A673 (cell line): Measurements from ENCODE around the gene ELOVL3. TPM values are rescaled to one million over a fixed set of nuclear protein-coding genes. Genes with fewer than 3 reads are reported as not detected.

Experiments used
- BruUV-seq: library from RNA; stranded (reverse); fragments of 400-500 nt; replicated peaks from 2 replicates; lab custom pipeline; 2021; lab: Mats Ljungman, UMichigan
- CTCF ChIA-PET: fragments of 300-600 bp; sonication (Branson Sonifier 250); formaldehyde crosslinking; loops from one replicate; lab custom pipeline; 2022; ENCODE audit warnings: antibody characterized with exemption; lab: Charles Lee
- POLR2A ChIA-PET: fragments of 300-600 bp; sonication (Branson Sonifier 250); formaldehyde crosslinking; loops from one replicate; lab custom pipeline; 2022; ENCODE audit warnings: antibody characterized with exemption; ENCODE audit not compliant: low non-redundant PET; lab: Charles Lee
- DNase-seq: peaks from one replicate; pipeline ENCODE4 v3.0.0-alpha.2; 2015; ENCODE audit warnings: low spot score
- H3K27ac ChIP-seq: fragments of 200-600 bp; sonication (generic); 2 replicates; pipeline ENCODE4 v1.5.1; 2016; ENCODE audit warnings: mixed run types, low read depth, mild to moderate bottlenecking, mixed read lengths, antibody characterized with exemption, low read length; ENCODE audit not compliant: poor library complexity, severe bottlenecking
- H3K27me3 ChIP-seq: fragments of 200-600 bp; sonication (generic); replicated peaks from 2 replicates; pipeline ENCODE4 v1.6.1; 2017; ENCODE audit warnings: mixed run types, low read depth, mild to moderate bottlenecking, mixed read lengths, antibody characterized with exemption, low read length; ENCODE audit not compliant: insufficient read depth, poor library complexity
- H3K36me3 ChIP-seq: fragments of 200-600 bp; sonication (generic); 2 replicates; pipeline ENCODE4 v1.6.1; 2016; ENCODE audit warnings: mixed run types, mild to moderate bottlenecking, mixed read lengths, antibody characterized with exemption, low read length; ENCODE audit not compliant: insufficient read depth, poor library complexity, severe bottlenecking
- H3K4me1 ChIP-seq: fragments of 200-600 bp; sonication (generic); 2 replicates; pipeline ENCODE4 v1.6.1; 2017; ENCODE audit warnings: mixed run types, mild to moderate bottlenecking, mixed read lengths, antibody characterized with exemption, low read length; ENCODE audit not compliant: insufficient read depth, poor library complexity, severe bottlenecking
- H3K4me3 ChIP-seq: fragments of 200-600 bp; sonication (generic); 2 replicates; pipeline ENCODE4 v1.5.1; 2016; ENCODE audit warnings: low read depth, mixed run types, mild to moderate bottlenecking, mixed read lengths, low read length; ENCODE audit not compliant: poor library complexity, severe bottlenecking
- H3K9me3 ChIP-seq: fragments of 200-600 bp; sonication (generic); 2 replicates; pipeline ENCODE4 v1.6.1; 2016; ENCODE audit warnings: mixed run types, low read depth, mild to moderate bottlenecking, mixed read lengths, antibody characterized with exemption, low read length; ENCODE audit not compliant: poor library complexity, severe bottlenecking
- EZH2 ChIP-seq: fragments of 200-600 bp; sonication (generic); IDR thresholded peaks from 2 replicates; pipeline ENCODE4 v1.6.1; 2017; ENCODE audit warnings: borderline replicate concordance, low read depth, mild to moderate bottlenecking, mixed read lengths, antibody characterized with exemption, low read length; ENCODE audit not compliant: poor library complexity, severe bottlenecking
- intact Hi-C: fragments of 100-400 bp; cut with micrococcal nuclease; formaldehyde crosslinking; loops from one replicate; pipeline ENCODE4 v1.10.0; 2022; ENCODE audit not compliant: unreplicated experiment
- total RNA-seq: library from RNA; stranded (reverse); gene quantifications from 2 replicates; pipeline ENCODE4 v1.2.3, GENCODE V29; 2021
- TF ChIP-seq, protein P1 (sequence below): fragments of 300-800, 200-600 bp; sonication (generic); conservative IDR thresholded peaks from 2 replicates; pipeline ENCODE4 v1.5.1; 2017; ENCODE audit warnings: low read depth, mild to moderate bottlenecking, antibody characterized with exemption, low read length, moderate library complexity, mixed read lengths

Gene ELOVL3
- total RNA-seq, 1 experiment from 2014 or later = not detected

DNA sequence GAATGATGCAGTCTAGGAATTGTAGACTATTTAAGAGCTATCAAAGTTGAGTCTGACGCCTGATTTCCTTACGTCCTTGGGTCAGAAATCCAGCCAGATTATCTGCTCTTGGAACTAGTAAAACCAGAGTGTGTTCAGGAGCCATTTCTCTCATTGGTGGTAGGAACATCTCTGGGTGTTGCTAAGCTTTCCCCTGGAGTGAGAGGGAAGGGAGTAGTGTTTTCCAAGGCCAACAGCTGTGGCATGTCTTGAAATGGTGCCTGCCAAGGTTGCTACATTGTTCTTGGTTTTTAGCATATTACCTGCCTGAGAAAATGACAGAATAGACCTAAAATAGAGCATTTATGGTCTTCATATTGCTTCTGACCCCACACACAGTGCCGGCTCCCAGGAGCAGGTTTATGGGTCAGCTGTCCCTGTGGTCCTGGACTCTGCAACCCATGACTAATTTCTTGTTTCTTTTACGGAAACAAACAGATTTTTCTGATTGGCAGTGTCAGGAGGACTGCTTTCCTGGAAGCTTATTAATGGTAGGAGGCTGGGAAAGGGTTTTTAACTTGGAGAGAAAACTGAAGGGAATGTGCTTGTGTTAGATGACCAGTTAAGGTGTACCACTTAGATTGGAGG is 36.8 kb downstream of the ELOVL3 start:
- CTCF ChIA-PET = no interaction called here
- POLR2A ChIA-PET = no interaction called here
- H3K9me3 ChIP-seq = no peaks in the 10 kb centered on the region
- TF ChIP-seq, protein P1, sequence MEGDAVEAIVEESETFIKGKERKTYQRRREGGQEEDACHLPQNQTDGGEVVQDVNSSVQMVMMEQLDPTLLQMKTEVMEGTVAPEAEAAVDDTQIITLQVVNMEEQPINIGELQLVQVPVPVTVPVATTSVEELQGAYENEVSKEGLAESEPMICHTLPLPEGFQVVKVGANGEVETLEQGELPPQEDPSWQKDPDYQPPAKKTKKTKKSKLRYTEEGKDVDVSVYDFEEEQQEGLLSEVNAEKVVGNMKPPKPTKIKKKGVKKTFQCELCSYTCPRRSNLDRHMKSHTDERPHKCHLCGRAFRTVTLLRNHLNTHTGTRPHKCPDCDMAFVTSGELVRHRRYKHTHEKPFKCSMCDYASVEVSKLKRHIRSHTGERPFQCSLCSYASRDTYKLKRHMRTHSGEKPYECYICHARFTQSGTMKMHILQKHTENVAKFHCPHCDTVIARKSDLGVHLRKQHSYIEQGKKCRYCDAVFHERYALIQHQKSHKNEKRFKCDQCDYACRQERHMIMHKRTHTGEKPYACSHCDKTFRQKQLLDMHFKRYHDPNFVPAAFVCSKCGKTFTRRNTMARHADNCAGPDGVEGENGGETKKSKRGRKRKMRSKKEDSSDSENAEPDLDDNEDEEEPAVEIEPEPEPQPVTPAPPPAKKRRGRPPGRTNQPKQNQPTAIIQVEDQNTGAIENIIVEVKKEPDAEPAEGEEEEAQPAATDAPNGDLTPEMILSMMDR = no peak
- TF ChIP-seq EZH2 = no peak
- H3K27me3 ChIP-seq = no peaks in the 10 kb centered on the region
- H3K4me3 ChIP-seq = no peak overlapping the region
- H3K27ac ChIP-seq = no peak overlapping the region
- BruUV-seq = no TSS peak
- DNase-seq = no peak
- intact Hi-C loops = no loop called here
- peaks cover 4% of the 10 kb centered on the region for H3K4me1 ChIP-seq
- H3K36me3 ChIP-seq = peaks cover 24% of the 10 kb centered on the region

DNA sequence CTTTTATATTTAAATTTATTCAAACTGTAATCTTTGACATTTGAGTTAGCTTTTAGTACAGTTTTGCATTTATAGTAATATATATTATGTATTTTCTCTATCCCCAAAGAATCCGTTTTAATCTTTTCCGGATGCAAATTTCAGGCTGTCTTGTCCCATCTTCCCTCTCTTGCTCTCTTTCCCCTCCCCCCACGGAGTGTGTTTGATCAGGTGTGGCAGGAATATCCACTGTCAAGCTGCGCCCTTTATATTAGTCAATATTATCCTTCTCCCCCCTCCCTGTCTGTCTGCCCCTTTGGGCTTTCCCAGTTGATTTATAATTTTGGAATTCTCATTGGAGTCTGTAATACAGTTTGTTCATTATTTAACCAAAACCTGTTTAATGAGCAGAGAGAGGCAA is 38.3 kb downstream of the ELOVL3 start:
- Histone ChIP-seq H3K36me3 (peaks cover 24% of the 10 kb centered on the region), H3K27me3 (no peaks in the 10 kb centered on the region), H3K4me1 (peaks cover 12% of the 10 kb centered on the region), H3K27ac (no peak overlapping the region), H3K9me3 (no peaks in the 10 kb centered on the region), H3K4me3 (no peak overlapping the region)
- ChIA-PET CTCF (no interaction called here), POLR2A (no interaction called here)
- no peak for DNase-seq
- BruUV-seq = no TSS peak
- TF ChIP-seq, protein P1 = no peak
- TF ChIP-seq EZH2 = no peak
- intact Hi-C loops = no loop called here

DNA sequence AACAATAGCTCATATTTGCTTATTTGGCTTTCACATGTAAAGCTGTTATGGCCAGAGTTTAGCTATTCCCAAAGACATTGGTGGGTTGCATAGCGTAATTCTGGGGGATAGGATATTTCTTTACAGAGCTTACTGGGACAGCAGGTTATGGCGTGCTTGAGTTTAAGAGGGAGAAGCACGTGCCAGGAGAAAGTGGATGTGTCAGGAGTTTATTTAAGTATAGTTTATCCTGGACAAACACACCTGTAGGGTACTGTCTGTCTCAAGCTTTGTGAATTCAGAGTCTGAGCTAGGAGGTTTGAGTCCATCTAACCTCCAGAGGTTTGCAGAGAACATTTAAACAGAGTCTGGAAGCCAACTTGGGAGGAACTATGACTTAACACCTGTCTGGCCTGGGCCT is 40.6 kb downstream of the ELOVL3 start:
- POLR2A ChIA-PET = no interaction called here
- no TSS peak for BruUV-seq
- CTCF ChIA-PET = no interaction called here
- intact Hi-C loops = no loop called here
- TF ChIP-seq, protein P1 = no peak
- no peak for TF ChIP-seq EZH2
- no peak for DNase-seq
- peaks cover 12% of the 10 kb centered on the region for H3K4me1 ChIP-seq
- no peak overlapping the region for H3K4me3 ChIP-seq
- no peaks in the 10 kb centered on the region for H3K9me3 ChIP-seq
- H3K36me3 ChIP-seq = peaks cover 5% of the 10 kb centered on the region
- no peaks in the 10 kb centered on the region for H3K27me3 ChIP-seq
- H3K27ac ChIP-seq = no peak overlapping the region
